ENCODE data around the gene OLIG2. TPM values are rescaled to one million over a fixed set of nuclear protein-coding genes. Genes with fewer than 3 reads are reported as not detected.

Gene OLIG2
- total RNA-seq, 3 donors from 2014 or later (not counting 1 experiment from before 2014, with no cell fraction given), result not detected

GRCh38 chr21:33058527-33058926 is 32.8 kb downstream of the OLIG2 start:
- H3K36me3 ChIP-seq (ENCODE audit: control insufficient read depth, insufficient read depth, low read length), result no peaks in the 10 kb centered on the region
- no peak overlapping the region for H3K27ac Mint-ChIP-seq
- H3K9me3 Mint-ChIP-seq, result no peaks in the 10 kb centered on the region
- peaks cover 24 to 28% of the 10 kb centered on the region in 2 donors for H3K4me1 Mint-ChIP-seq
- no peak for ATAC-seq
- H3K9me3 ChIP-seq (ENCODE audit: control insufficient read depth, insufficient read depth, low read length), result no peaks in the 10 kb centered on the region
- H3K36me3 Mint-ChIP-seq, result no peaks in the 10 kb centered on the region
- peaks cover 24 to 41% of the 10 kb centered on the region in 2 donors for H3K27me3 Mint-ChIP-seq (ENCODE audit: low read depth in 2 of 2)
- H3K27ac ChIP-seq (ENCODE audit: low read length), result no peak overlapping the region
- no peak overlapping the region for H3K4me3 ChIP-seq (ENCODE audit: low read length)
- H3K4me1 ChIP-seq (ENCODE audit: control insufficient read depth, insufficient read depth, low read length), result peaks cover 32% of the 10 kb centered on the region
- intact Hi-C loops (cut with micrococcal nuclease), result no loop called here
- DNase-seq, result no peak
- no peak for TF ChIP-seq CTCF (IDR thresholded peaks at IDR 0.05)
- H3K4me3 Mint-ChIP-seq, result no peak overlapping the region
- H3K27me3 ChIP-seq (ENCODE audit: control insufficient read depth, insufficient read depth, low read length), result no peaks in the 10 kb centered on the region
- 90% methylated on average over 6 of the region's 6 CpGs for WGBS (ENCODE audit: insufficient coverage)

- DNase-seq (no peak), ATAC-seq (no peak)
- no peak overlapping the region for H3K4me3 ChIP-seq (ENCODE audit: low read length)
- Mint-ChIP-seq H3K27ac (no peak overlapping the region), H3K36me3 (no peaks in the 10 kb centered on the region), H3K9me3 (no peaks in the 10 kb centered on the region), H3K4me3 (no peak overlapping the region), H3K27me3 (ENCODE audit: low read depth in 2 of 2) (peaks cover 28 to 37% of the 10 kb centered on the region in 2 donors), H3K4me1 (peaks cover 24 to 28% of the 10 kb centered on the region in 2 donors)
- H3K27ac ChIP-seq (ENCODE audit: low read length), result no peak overlapping the region
- no peak for TF ChIP-seq CTCF (IDR thresholded peaks at IDR 0.05)
- no peaks in the 10 kb centered on the region for H3K36me3 ChIP-seq (ENCODE audit: control insufficient read depth, insufficient read depth, low read length)
- WGBS (ENCODE audit: insufficient coverage), result 73% methylated on average over 6 of the region's 6 CpGs
- H3K9me3 ChIP-seq (ENCODE audit: control insufficient read depth, insufficient read depth, low read length), result no peaks in the 10 kb centered on the region
- no peaks in the 10 kb centered on the region for H3K27me3 ChIP-seq (ENCODE audit: control insufficient read depth, insufficient read depth, low read length)
- peaks cover 32% of the 10 kb centered on the region for H3K4me1 ChIP-seq (ENCODE audit: control insufficient read depth, insufficient read depth, low read length)
- intact Hi-C loops (cut with micrococcal nuclease), result no loop called here
These were observed 33.2 kb downstream of the OLIG2 start for GRCh38 chr21:33058957-33059356.

- peak in 1 of 2 donors; percentile 28 for DNase-seq
- Histone ChIP-seq H3K9me3 (ENCODE audit: control insufficient read depth, insufficient read depth, low read length) (no peaks in the 10 kb centered on the region), H3K27ac (ENCODE audit: low read length) (no peak overlapping the region), H3K4me3 (ENCODE audit: low read length) (no peak overlapping the region), H3K4me1 (ENCODE audit: control insufficient read depth, insufficient read depth, low read length) (peaks cover 32% of the 10 kb centered on the region), H3K27me3 (ENCODE audit: control insufficient read depth, insufficient read depth, low read length) (no peaks in the 10 kb centered on the region), H3K36me3 (ENCODE audit: control insufficient read depth, insufficient read depth, low read length) (no peaks in the 10 kb centered on the region)
- Mint-ChIP-seq H3K27me3 (ENCODE audit: low read depth in 2 of 2) (peaks cover 29 to 34% of the 10 kb centered on the region in 2 donors), H3K4me1 (peaks cover 24 to 28% of the 10 kb centered on the region in 2 donors), H3K27ac (no peak overlapping the region), H3K4me3 (no peak overlapping the region), H3K36me3 (no peaks in the 10 kb centered on the region), H3K9me3 (no peaks in the 10 kb centered on the region)
- no peak for TF ChIP-seq CTCF (IDR thresholded peaks at IDR 0.05)
- intact Hi-C loops (cut with micrococcal nuclease), result no loop called here
- WGBS (ENCODE audit: insufficient coverage), result 1% methylated on average over 2 of the region's 2 CpGs
- ATAC-seq, result peak; percentile 63 to 90 (median 87)
These were observed 33.7 kb downstream of the OLIG2 start for GRCh38 chr21:33059380-33059841.

GRCh38 chr21:33061233-33061632 is 35.5 kb downstream of the OLIG2 start:
- peaks cover 24 to 28% of the 10 kb centered on the region in 2 donors for H3K4me1 Mint-ChIP-seq
- no peak overlapping the region for H3K4me3 Mint-ChIP-seq
- no peaks in the 10 kb centered on the region for H3K9me3 ChIP-seq (ENCODE audit: control insufficient read depth, insufficient read depth, low read length)
- TF ChIP-seq CTCF (IDR thresholded peaks at IDR 0.05), result no peak
- H3K27me3 Mint-ChIP-seq (ENCODE audit: low read depth in 2 of 2), result peaks cover 34 to 42% of the 10 kb centered on the region in 2 donors
- no peaks in the 10 kb centered on the region for H3K27me3 ChIP-seq (ENCODE audit: control insufficient read depth, insufficient read depth, low read length)
- no peak overlapping the region for H3K27ac ChIP-seq (ENCODE audit: low read length)
- no peak overlapping the region for H3K4me3 ChIP-seq (ENCODE audit: low read length)
- no peak for ATAC-seq
- no peak for DNase-seq
- 97% methylated on average over 4 of the region's 4 CpGs for WGBS (ENCODE audit: insufficient coverage)
- intact Hi-C loops (cut with micrococcal nuclease), result no loop called here
- peaks cover 32% of the 10 kb centered on the region for H3K4me1 ChIP-seq (ENCODE audit: control insufficient read depth, insufficient read depth, low read length)
- H3K36me3 ChIP-seq (ENCODE audit: control insufficient read depth, insufficient read depth, low read length), result no peaks in the 10 kb centered on the region
- H3K36me3 Mint-ChIP-seq, result no peaks in the 10 kb centered on the region
- H3K9me3 Mint-ChIP-seq, result no peaks in the 10 kb centered on the region
- no peak overlapping the region for H3K27ac Mint-ChIP-seq

Data from natural killer cell (primary cell).